ENCODE data around the gene LDB2.
"Not testable (repeated sequence)": the region's sequence is repeated elsewhere in the genome, so short reads cannot be mapped to it uniquely, and the experiment has no call there.

LDB2 gene

DNA sequence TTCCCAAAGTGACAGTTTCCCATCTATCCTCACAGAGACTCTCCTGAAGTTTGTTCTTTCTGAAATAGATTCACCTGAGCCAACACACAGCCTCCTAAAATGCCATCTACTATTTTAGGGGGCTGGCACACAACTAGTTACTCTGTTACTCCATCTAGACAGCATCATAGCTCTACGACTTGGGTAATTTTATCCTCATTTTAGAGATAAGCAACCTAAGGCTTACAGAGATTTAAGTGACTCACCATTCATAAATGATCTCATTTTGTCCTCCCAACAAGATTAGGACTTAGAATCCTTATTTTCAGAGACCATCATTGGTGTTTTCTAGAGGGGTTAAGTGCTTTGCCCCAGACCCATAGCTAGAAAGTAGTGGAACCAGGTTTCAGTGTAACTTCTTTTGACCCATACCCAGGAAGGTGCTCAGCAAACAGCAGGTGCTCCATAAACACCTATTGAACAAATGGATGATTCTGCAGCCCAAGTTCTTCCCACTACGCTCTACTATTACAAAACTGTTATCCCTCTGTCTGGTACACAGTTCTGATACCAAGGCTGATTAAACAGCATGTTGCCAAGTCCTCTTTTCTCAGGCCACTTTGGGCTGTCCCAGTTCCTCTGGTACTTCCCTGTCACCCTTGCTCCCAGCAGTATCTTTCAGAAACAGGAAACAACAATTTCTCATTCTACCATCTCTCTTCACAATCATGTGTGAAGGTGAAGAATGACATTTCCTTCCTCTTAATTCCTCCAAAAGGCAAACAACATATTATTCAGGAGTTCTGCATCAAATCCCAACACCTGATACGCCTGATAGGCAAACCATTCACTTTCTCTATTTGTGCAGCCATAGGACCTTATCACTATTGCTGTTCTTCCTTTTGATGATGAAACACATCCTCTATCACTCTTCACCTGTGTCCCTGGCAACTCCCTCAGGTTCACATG, 367.5 kb downstream of the LDB2 start:
- no peak for DNase-seq (ENCODE audit: extremely low spot score)
- TF ChIP-seq SP1 (IDR thresholded peaks at IDR 0.05) (no peak), FOXA1 (IDR thresholded peaks at IDR 0.05) (no peak), FOXK2 (IDR thresholded peaks at IDR 0.05) (no peak)
- CTCF ChIA-PET = no interaction called here
- POLR2A ChIA-PET = no interaction called here

- CTCF ChIA-PET = no interaction called here
- no peak for DNase-seq (ENCODE audit: extremely low spot score)
- POLR2A ChIA-PET = no interaction called here
- TF ChIP-seq BHLHE40 (IDR thresholded peaks at IDR 0.05; ENCODE audit: borderline replicate concordance) (no peak), FOXA1 (IDR thresholded peaks at IDR 0.05) (no peak), CTBP1 (IDR thresholded peaks at IDR 0.05; ENCODE audit: borderline replicate concordance) (no peak), SP1 (IDR thresholded peaks at IDR 0.05) (no peak), L3MBTL2 (conservative IDR thresholded peaks at IDR 0.05) (no peak), NFRKB (IDR thresholded peaks at IDR 0.05) (no peak), FOXM1 (IDR thresholded peaks at IDR 0.05; ENCODE audit: borderline replicate concordance) (no peak), ZNF384 (IDR thresholded peaks at IDR 0.05) (no peak), ELF4 (IDR thresholded peaks at IDR 0.05) (no peak), TARDBP (IDR thresholded peaks at IDR 0.05) (no peak), FOXK2 (IDR thresholded peaks at IDR 0.05) (no peak), LEF1 (IDR thresholded peaks at IDR 0.05; ENCODE audit: borderline replicate concordance) (no peak), ARNT (IDR thresholded peaks at IDR 0.05) (no peak)
- TF ChIP-seq, protein P1, sequence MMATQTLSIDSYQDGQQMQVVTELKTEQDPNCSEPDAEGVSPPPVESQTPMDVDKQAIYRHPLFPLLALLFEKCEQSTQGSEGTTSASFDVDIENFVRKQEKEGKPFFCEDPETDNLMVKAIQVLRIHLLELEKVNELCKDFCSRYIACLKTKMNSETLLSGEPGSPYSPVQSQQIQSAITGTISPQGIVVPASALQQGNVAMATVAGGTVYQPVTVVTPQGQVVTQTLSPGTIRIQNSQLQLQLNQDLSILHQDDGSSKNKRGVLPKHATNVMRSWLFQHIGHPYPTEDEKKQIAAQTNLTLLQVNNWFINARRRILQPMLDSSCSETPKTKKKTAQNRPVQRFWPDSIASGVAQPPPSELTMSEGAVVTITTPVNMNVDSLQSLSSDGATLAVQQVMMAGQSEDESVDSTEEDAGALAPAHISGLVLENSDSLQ (IDR thresholded peaks at IDR 0.05) = no peak
Observed at GRCh38 chr4:16524911-16525554, 373.4 kb downstream of the LDB2 start.

DNA sequence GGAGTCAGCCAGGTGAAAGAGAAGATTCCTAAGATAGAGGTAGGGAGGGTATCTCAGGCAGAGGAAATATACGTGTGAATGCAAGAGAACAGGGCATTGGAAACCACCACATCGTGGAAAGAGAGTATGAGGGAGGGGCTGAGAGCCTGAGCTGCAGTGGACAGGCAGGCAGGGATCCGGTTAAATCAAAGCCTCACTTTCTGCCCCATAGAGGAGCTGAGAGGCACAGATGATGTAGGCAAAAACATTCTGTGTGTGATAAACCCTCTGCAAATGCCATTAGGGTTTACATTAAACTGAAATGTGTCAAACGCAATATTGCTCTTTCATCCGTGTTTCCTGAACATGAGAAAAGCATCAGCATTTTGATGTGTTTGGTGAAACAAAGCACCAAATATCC, 374.0 kb downstream of the LDB2 start:
- POLR2A ChIA-PET = no interaction called here
- DNase-seq (ENCODE audit: extremely low spot score) = no peak
- CTCF ChIA-PET = no interaction called here
- TF ChIP-seq SUZ12 (IDR thresholded peaks at IDR 0.05) (no peak), FOXM1 (IDR thresholded peaks at IDR 0.05; ENCODE audit: borderline replicate concordance) (no peak), CTBP1 (IDR thresholded peaks at IDR 0.05; ENCODE audit: borderline replicate concordance) (no peak), TARDBP (IDR thresholded peaks at IDR 0.05) (no peak), NFRKB (IDR thresholded peaks at IDR 0.05) (no peak), HDGF (IDR thresholded peaks at IDR 0.05; ENCODE audit: borderline replicate concordance) (no peak), FOXK2 (IDR thresholded peaks at IDR 0.05) (no peak), LEF1 (IDR thresholded peaks at IDR 0.05; ENCODE audit: borderline replicate concordance) (no peak), FOXA1 (IDR thresholded peaks at IDR 0.05) (no peak), ZNF384 (IDR thresholded peaks at IDR 0.05) (no peak)
- TF ChIP-seq, protein P1 (IDR thresholded peaks at IDR 0.05) = no peak

- CTCF ChIA-PET; DNase-seq (ENCODE audit: extremely low spot score); POLR2A ChIA-PET: not testable (repeated sequence)
Observed at GRCh38 chr4:16523526-16523925, 374.9 kb downstream of the LDB2 start.

GRCh38 chr4:16521156-16521915, 377.1 kb downstream of the LDB2 start:
- DNase-seq (ENCODE audit: extremely low spot score) = no peak
- CTCF ChIA-PET = no interaction called here
- TF ChIP-seq ARNT (IDR thresholded peaks at IDR 0.05) (no peak), FOXA1 (IDR thresholded peaks at IDR 0.05) (no peak), BHLHE40 (IDR thresholded peaks at IDR 0.05; ENCODE audit: borderline replicate concordance) (no peak), ZNF384 (IDR thresholded peaks at IDR 0.05) (no peak), L3MBTL2 (conservative IDR thresholded peaks at IDR 0.05) (no peak), HDGF (IDR thresholded peaks at IDR 0.05; ENCODE audit: borderline replicate concordance) (no peak), NFRKB (IDR thresholded peaks at IDR 0.05) (no peak), CTBP1 (IDR thresholded peaks at IDR 0.05; ENCODE audit: borderline replicate concordance) (no peak), LEF1 (IDR thresholded peaks at IDR 0.05; ENCODE audit: borderline replicate concordance) (no peak), SP1 (IDR thresholded peaks at IDR 0.05) (no peak), TARDBP (IDR thresholded peaks at IDR 0.05) (no peak), FOXK2 (IDR thresholded peaks at IDR 0.05) (no peak), FOXM1 (IDR thresholded peaks at IDR 0.05; ENCODE audit: borderline replicate concordance) (no peak), ELF4 (IDR thresholded peaks at IDR 0.05) (no peak), SUZ12 (IDR thresholded peaks at IDR 0.05) (no peak)
- TF ChIP-seq, protein P1 (IDR thresholded peaks at IDR 0.05) = no peak
- POLR2A ChIA-PET = no interaction called here
